ENCODE results near the gene UBD.

GRCh38 chr6:29598172-29598747, 38.7 kb upstream of the UBD start:
- TF ChIP-seq CTCF (IDR thresholded peaks at IDR 0.05; ENCODE audit: low read depth, low read length) (no peak), EZH2phosphoT487 (IDR thresholded peaks at IDR 0.05; ENCODE audit: low read depth) (no peak)
